ENCODE data around the gene CHAD. TPM values are rescaled to one million over a fixed set of nuclear protein-coding genes. Genes with fewer than 3 reads are reported as not detected.
A peak's percentile ranks its signal among the peaks of the same experiment; 100 is the strongest.
"Not testable (repeated sequence)": the region's sequence is repeated elsewhere in the genome, so short reads cannot be mapped to it uniquely, and the experiment has no call there.

Gene CHAD
- total and polyA plus RNA-seq, 9 donors = 2.4 to 13.5 (median 5.0) TPM

DNA sequence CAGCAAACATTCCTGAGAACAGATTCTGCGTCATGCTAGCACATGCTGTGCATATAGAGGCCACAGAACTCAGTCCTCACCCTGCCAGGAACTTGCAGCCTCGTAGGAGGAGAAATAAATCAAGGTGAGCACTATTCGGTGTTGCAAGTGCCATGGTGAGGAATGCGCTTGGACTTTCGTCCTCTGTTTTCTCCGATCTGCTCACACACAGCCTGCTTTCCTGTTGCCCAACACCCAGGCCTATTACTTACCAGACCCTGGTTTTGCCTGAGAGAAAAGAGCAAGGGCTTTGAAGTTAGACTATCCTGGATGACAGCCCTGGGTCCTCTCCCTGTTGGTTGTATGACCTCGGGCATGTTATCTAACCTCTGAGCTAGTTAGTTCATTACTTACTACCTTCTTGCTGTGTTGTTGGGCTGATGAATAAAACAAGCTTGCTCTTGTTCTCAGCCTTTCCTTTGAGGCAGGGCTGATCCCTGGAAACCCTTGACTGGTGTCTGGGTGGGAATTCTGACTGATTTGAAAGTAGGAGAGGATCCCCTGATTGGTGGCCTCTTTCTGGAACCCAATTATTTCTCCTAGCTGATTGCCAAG lies 39.8 kb downstream of the CHAD start:
- H3K27me3 ChIP-seq (ENCODE audit: control insufficient read depth, insufficient read depth, low read length) = no peaks in the 10 kb centered on the region
- H3K4me3 ChIP-seq (ENCODE audit: low read length) = no peak overlapping the region
- peak overlapping the region; percentile 79 for H3K27ac ChIP-seq (ENCODE audit: low read length)
- DNase-seq = no peak
- 100% methylated on average over 1 of the region's 7 CpGs for WGBS (ENCODE audit: insufficient coverage)
- peaks cover 63% of the 10 kb centered on the region for H3K4me1 ChIP-seq (ENCODE audit: control insufficient read depth, insufficient read depth, low read length)
- no peaks in the 10 kb centered on the region for H3K9me3 ChIP-seq (replicated peaks; ENCODE audit: control insufficient read depth, low read depth, low read length)
- peaks cover 8% of the 10 kb centered on the region for H3K36me3 ChIP-seq (ENCODE audit: control insufficient read depth, insufficient read depth, low read length)

DNA sequence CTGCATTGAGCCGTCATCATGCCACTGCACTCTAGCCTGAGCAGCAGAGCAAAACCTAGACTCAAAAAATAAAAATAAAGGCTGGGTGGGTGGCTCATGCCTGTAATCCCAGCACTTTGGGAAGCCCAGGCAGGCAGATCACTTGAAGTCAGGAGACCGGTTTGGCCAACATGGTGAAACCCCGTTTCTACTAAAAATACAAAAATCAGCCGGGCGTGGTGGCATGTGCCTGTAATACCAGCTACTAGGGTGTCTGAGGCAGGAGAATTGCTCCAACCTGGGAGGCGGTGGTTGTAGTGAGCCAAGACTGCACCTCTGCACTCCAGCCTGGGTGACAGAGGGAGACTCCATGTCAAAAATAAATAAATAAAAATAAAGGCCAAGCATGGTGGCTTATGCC lies 40.6 kb downstream of the CHAD start:
- not testable (repeated sequence) for H3K4me3 ChIP-seq (ENCODE audit: low read length); H3K27ac ChIP-seq (ENCODE audit: low read length); H3K9me3 ChIP-seq (replicated peaks; ENCODE audit: control insufficient read depth, low read depth, low read length); DNase-seq; H3K36me3 ChIP-seq (ENCODE audit: control insufficient read depth, insufficient read depth, low read length); H3K27me3 ChIP-seq (ENCODE audit: control insufficient read depth, insufficient read depth, low read length)
- H3K4me1 ChIP-seq (ENCODE audit: control insufficient read depth, insufficient read depth, low read length) = peaks cover 63% of the 10 kb centered on the region
- WGBS (ENCODE audit: insufficient coverage) = 17% methylated on average over 1 of the region's 6 CpGs

DNA sequence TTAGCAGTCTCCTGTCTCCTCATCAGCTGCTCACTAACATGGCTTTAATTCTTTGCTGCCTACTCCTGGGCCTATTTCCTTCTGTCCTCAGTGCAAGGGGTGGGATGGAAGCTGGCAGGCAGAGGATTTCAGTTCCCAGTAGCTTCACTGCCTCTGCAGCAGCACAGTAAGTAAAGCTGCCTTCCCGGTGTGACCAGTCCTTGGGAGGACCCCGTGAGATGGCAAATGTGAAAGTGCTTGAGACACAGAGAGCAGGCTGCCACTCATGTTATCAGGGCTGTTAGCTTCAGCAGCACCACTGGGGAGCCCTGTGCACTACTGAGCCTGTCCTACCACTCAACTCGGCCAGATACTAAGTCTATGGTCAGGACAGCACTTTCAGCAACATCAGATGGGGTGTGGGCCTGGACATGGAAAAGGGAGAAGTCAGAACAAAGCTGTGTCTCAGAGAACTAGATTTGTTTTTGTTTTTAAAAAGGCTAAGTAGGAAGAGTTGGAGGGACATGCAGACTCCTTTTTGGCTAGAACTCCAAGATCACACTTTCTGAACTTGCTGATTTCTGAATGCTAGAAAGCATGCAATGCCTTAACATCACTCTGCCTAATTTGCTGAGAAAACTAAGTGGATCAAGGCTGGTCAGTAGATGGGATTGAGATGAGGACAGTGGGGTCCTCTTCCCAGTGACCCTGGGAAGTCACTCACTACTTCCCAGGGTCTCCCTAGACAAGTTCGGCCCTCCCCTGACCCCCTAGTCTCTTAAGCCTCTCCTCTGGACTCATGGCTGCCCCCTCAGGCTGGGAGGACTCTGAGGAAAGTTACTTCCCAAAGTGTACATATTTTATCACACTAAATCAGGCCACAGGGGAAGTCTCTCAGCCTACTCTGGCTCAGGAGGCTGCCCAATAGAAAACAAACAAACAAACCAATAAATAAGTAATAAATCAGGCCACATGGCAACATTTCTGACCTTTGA lies 41.6 kb downstream of the CHAD start:
- DNase-seq = peak; percentile 39
- 23% methylated on average over 3 of the region's 4 CpGs for WGBS (ENCODE audit: insufficient coverage)
- peaks cover 4% of the 10 kb centered on the region for H3K36me3 ChIP-seq (ENCODE audit: control insufficient read depth, insufficient read depth, low read length)
- H3K9me3 ChIP-seq (replicated peaks; ENCODE audit: control insufficient read depth, low read depth, low read length) = no peaks in the 10 kb centered on the region
- H3K27me3 ChIP-seq (ENCODE audit: control insufficient read depth, insufficient read depth, low read length) = no peaks in the 10 kb centered on the region
- peaks cover 58% of the 10 kb centered on the region for H3K4me1 ChIP-seq (ENCODE audit: control insufficient read depth, insufficient read depth, low read length)
- H3K4me3 ChIP-seq (ENCODE audit: low read length) = peak overlapping the region; percentile 82
- H3K27ac ChIP-seq (ENCODE audit: low read length) = peak overlapping the region; percentile 86

DNA sequence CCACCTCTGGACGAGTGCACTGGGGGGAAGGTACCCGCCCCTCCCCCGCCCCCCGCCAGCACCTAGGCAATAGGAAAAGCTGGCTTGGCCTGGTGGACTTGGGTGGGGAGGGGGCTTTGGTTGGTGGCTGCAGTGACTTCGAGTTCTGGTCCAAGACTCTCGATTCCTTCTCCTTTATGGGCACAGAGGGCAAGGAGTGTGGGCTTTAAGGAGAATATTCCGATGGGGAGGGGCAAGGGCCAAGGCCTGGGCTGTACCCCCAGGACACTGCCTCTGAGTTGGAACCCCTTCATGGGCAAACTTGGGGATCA lies 42.3 kb downstream of the CHAD start:
- no peak for DNase-seq
- no peaks in the 10 kb centered on the region for H3K27me3 ChIP-seq (ENCODE audit: control insufficient read depth, insufficient read depth, low read length)
- peak overlapping the region; percentile 86 for H3K27ac ChIP-seq (ENCODE audit: low read length)
- H3K4me3 ChIP-seq (ENCODE audit: low read length) = peak overlapping the region; percentile 82
- 0% methylated on average over 3 of the region's 7 CpGs for WGBS (ENCODE audit: insufficient coverage)
- no peaks in the 10 kb centered on the region for H3K9me3 ChIP-seq (replicated peaks; ENCODE audit: control insufficient read depth, low read depth, low read length)
- H3K4me1 ChIP-seq (ENCODE audit: control insufficient read depth, insufficient read depth, low read length) = peaks cover 52% of the 10 kb centered on the region
- H3K36me3 ChIP-seq (ENCODE audit: control insufficient read depth, insufficient read depth, low read length) = peaks cover 4% of the 10 kb centered on the region

DNA sequence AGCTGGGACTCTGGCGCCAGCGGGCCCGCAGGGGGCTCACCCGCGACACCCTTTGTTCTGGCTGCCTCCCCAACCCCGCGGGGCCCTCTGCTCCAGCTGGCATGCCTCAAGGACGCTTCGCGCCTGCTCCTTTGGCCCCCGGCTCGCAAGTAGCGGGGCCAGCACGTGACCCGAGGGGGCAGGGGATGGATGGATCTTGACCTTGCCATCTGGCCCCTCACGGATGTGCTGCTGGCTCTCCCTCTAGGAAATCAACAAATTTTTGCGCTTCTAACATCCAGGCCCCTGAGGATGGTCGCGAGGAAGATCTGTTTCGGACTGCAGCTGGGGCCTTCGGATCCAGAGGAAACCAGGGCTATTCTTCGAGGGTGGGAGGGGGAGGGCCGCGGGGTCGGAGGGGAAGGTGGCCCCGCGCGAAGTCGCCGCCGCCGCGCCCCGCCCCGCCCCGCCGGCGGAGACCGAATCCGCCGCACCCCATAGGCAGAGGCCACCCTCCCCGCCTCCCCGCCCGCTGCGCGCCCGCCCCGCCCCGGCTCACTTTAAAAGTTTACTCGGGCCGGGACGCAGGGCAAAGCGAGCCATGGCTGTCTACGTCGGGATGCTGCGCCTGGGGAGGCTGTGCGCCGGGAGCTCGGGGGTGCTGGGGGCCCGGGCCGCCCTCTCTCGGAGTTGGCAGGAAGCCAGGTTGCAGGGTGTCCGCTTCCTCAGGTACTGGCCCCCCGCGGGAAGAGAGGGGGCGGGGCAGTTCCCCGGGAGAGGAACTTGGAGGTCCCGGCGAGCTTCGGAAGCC lies 42.8 kb downstream of the CHAD start, which contains the start of gene ACSF2:
TSS of gene ACSF2 (plus strand) at position 537 of the 790 bp plus-strand sequence. CDS start at position 581, 44 bp downstream.
- Histone ChIP-seq H3K27ac (ENCODE audit: low read length) (peak within 1 kb of the TSS; percentile 86), H3K36me3 (ENCODE audit: control insufficient read depth, insufficient read depth, low read length) (peaks cover 4% of the 10 kb centered on the region), H3K27me3 (ENCODE audit: control insufficient read depth, insufficient read depth, low read length) (no peaks in the 10 kb centered on the region), H3K4me1 (ENCODE audit: control insufficient read depth, insufficient read depth, low read length) (peaks cover 48% of the 10 kb centered on the region), H3K9me3 (replicated peaks; ENCODE audit: control insufficient read depth, low read depth, low read length) (no peaks in the 10 kb centered on the region), H3K4me3 (ENCODE audit: low read length) (peak within 1 kb of the TSS; percentile 82)
- peak; percentile 78 for DNase-seq
- WGBS (ENCODE audit: insufficient coverage) = under 1% methylated on average over 68 of the region's 70 CpGs

DNA sequence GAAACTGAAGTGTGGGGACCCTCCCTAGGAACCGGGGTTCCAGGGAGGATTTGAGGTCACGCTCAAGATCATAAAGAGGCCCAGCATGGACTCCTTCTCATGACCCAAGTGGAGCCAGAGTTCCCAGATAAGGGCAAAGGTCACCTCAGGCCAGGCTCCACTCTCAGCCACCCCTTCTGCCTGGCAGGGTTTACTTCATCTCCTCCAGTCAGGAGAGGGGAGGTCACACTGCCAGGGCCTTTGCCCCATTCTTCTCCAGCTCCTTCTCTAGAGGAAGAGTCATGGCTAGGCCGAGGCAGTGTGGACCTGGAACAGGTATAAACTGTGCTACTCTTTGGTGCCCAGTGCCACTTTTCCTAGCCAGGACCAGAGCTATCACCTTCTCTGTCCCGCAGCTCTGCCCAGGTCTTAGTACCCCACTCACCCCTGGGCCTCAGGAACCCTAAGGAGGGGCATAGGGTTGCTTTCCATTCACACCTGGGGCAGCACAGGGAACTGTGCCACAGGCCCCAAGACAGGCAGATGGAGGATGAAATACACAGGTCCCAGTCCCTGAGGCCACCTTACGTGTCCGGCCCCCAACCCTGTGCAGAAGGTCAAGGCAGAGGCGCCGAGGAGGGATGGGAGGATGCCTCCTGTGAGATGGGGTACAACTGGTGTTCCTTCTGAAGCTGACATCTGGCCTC lies 43.5 kb downstream of the CHAD start:
- H3K9me3 ChIP-seq (replicated peaks; ENCODE audit: control insufficient read depth, low read depth, low read length) = no peaks in the 10 kb centered on the region
- peaks cover 45% of the 10 kb centered on the region for H3K4me1 ChIP-seq (ENCODE audit: control insufficient read depth, insufficient read depth, low read length)
- H3K27ac ChIP-seq (ENCODE audit: low read length) = peak overlapping the region; percentile 65
- WGBS (ENCODE audit: insufficient coverage) = 81% methylated on average over 5 of the region's 8 CpGs
- peaks cover 4% of the 10 kb centered on the region for H3K36me3 ChIP-seq (ENCODE audit: control insufficient read depth, insufficient read depth, low read length)
- H3K27me3 ChIP-seq (ENCODE audit: control insufficient read depth, insufficient read depth, low read length) = no peaks in the 10 kb centered on the region
- DNase-seq = no peak
- peak overlapping the region; percentile 82 for H3K4me3 ChIP-seq (ENCODE audit: low read length)

DNA sequence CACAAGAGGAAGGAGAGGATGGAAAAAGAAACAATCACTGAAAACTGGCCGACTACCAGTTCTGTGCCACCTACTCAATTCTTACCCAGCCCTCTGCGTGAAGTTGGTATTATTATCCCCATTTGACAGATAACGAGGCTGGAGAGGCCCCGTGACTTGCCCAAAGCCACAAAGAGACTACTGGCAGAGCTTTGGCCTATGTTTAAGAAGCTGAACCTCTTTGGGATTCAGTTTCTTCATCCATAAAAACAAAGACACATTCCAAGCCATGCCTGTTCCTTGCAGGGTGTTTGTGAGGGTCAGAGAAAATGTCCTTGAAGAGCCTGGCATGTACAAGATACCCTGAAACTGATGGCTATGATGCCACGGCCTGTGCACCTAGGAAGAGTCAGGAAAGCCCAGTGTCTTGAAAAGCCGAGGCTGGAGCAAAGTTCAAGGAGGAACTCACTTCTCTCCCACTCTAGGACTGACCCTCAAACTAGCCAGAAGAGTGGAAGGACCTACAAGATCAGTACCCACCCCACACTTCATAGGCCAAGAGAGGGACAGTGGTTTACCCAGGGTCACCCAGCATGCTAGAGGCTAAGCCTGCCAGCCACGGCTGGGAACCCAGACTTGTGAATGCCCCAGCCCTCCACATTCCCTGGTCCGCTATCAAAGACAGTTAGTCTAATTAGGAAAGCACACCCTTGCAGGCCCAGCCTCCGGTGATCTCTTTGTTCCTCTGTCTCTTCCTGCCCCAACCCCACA lies 44.3 kb downstream of the CHAD start:
- WGBS (ENCODE audit: insufficient coverage) = 100% methylated on average over 3 of the region's 9 CpGs
- DNase-seq = no peak

DNA sequence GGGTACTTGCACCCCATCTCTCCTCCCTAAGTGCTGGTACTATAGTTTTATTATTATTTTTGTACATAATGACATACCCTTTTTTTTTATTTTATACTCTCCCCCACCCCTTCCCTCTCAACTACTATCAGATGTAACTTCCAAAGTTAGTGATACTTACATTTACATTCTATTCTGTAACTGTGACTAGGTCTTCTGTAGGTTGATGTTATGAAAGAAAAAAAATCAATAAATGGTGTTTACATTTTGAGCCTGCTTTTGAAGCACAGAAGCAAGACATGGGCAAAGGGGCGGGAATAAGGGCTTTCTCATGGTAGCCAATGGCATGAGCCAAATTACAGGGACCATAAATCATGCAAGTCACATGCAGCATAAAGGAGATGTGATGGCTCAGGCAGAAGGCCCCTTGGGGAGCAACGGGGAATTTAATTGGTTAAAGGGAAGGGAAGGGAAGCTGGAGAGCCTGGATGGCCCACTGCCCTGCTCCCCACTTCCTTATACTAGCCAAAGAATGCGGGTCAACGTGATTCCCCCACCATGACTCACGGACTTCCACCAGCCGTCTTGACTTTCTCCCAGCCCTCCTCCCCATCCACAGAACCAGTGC lies 45.0 kb downstream of the CHAD start:
- H3K27me3 ChIP-seq (ENCODE audit: control insufficient read depth, insufficient read depth, low read length) = no peaks in the 10 kb centered on the region
- no peak overlapping the region for H3K27ac ChIP-seq (ENCODE audit: low read length)
- H3K4me1 ChIP-seq (ENCODE audit: control insufficient read depth, insufficient read depth, low read length) = peaks cover 32% of the 10 kb centered on the region
- H3K36me3 ChIP-seq (ENCODE audit: control insufficient read depth, insufficient read depth, low read length) = no peaks in the 10 kb centered on the region
- peak; percentile 16 for DNase-seq
- no peaks in the 10 kb centered on the region for H3K9me3 ChIP-seq (replicated peaks; ENCODE audit: control insufficient read depth, low read depth, low read length)
- H3K4me3 ChIP-seq (ENCODE audit: low read length) = no peak overlapping the region
- 89% methylated on average over 1 of the region's 6 CpGs for WGBS (ENCODE audit: insufficient coverage)

More for the DNA sequence above, 44.3 kb downstream of the CHAD start:
- H3K27ac ChIP-seq (ENCODE audit: low read length) = no peak overlapping the region
- no peak overlapping the region for H3K4me3 ChIP-seq (ENCODE audit: low read length)
- H3K9me3 ChIP-seq (replicated peaks; ENCODE audit: control insufficient read depth, low read depth, low read length) = no peaks in the 10 kb centered on the region
- H3K36me3 ChIP-seq (ENCODE audit: control insufficient read depth, insufficient read depth, low read length) = peaks cover 4% of the 10 kb centered on the region
- no peaks in the 10 kb centered on the region for H3K27me3 ChIP-seq (ENCODE audit: control insufficient read depth, insufficient read depth, low read length)
- peaks cover 39% of the 10 kb centered on the region for H3K4me1 ChIP-seq (ENCODE audit: control insufficient read depth, insufficient read depth, low read length)

DNA sequence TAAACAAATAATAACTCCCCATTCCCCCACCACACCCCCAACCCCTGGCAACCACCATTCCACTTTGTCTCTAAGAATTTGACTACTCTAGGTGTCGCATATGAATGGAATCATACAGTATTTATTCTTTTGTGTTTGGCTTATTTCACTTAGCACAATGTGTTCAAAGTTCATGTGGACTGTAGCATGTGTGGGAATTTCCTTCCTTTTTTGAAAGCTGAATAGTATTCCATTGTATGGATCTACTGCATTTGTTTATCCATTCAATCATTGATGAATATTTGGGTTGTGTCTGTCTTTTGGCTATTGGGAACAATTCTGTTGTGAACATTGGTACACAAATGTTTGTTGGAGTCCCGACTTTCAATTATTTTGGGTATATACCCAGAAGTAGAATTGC lies 45.9 kb downstream of the CHAD start:
- Histone ChIP-seq H3K36me3 (ENCODE audit: control insufficient read depth, insufficient read depth, low read length) (no peaks in the 10 kb centered on the region), H3K9me3 (replicated peaks; ENCODE audit: control insufficient read depth, low read depth, low read length) (no peaks in the 10 kb centered on the region), H3K4me1 (ENCODE audit: control insufficient read depth, insufficient read depth, low read length) (peaks cover 24% of the 10 kb centered on the region), H3K4me3 (ENCODE audit: low read length) (no peak overlapping the region), H3K27ac (ENCODE audit: low read length) (no peak overlapping the region), H3K27me3 (ENCODE audit: control insufficient read depth, insufficient read depth, low read length) (no peaks in the 10 kb centered on the region)
- WGBS (ENCODE audit: insufficient coverage) = no CpG with 5 or more reads among the region's 2 CpGs
- DNase-seq = no peak
